GM12872 (cell line): ENCODE data around the gene VEZF1.

Source experiments
- CTCF ChIP-seq: IDR thresholded peaks from 3 replicates; pipeline ENCODE4 v1.5.1; 2011; ENCODE audit warnings: low read depth, mild to moderate bottlenecking, low read length, moderate library complexity; ENCODE audit not compliant: insufficient read depth

Gene VEZF1

GRCh38 chr17:57935833-57936807 is 51.9 kb downstream of the VEZF1 start:
- no peak for TF ChIP-seq CTCF

GRCh38 chr17:57931488-57932137 is 56.4 kb downstream of the VEZF1 start:
- TF ChIP-seq CTCF: no peak

GRCh38 chr17:57930239-57930638 is 57.8 kb downstream of the VEZF1 start:
- TF ChIP-seq CTCF: no peak

GRCh38 chr17:57929386-57929785 is 58.7 kb downstream of the VEZF1 start:
- no peak for TF ChIP-seq CTCF

- TF ChIP-seq CTCF: no peak
These were observed 59.1 kb downstream of the VEZF1 start for GRCh38 chr17:57928928-57929327.

GRCh38 chr17:57927048-57927723 is 60.9 kb downstream of the VEZF1 start:
- no peak for TF ChIP-seq CTCF

- no peak for TF ChIP-seq CTCF
These were observed 61.4 kb downstream of the VEZF1 start for GRCh38 chr17:57926723-57927047.
